NCI-H774 (cell line): ENCODE data around the gene RPS15A.
"Not testable (repeated sequence)": the region's sequence is repeated elsewhere in the genome, so short reads cannot be mapped to it uniquely, and the experiment has no call there.

Experiments used
- DNase-seq: peaks from one replicate; lab custom pipeline; 2025; lab: John Stamatoyannopoulos, UW

RPS15A gene

GRCh38 chr16:18797746-18798145 is 7.6 kb upstream of the RPS15A start:
- DNase-seq, result no peak

DNA sequence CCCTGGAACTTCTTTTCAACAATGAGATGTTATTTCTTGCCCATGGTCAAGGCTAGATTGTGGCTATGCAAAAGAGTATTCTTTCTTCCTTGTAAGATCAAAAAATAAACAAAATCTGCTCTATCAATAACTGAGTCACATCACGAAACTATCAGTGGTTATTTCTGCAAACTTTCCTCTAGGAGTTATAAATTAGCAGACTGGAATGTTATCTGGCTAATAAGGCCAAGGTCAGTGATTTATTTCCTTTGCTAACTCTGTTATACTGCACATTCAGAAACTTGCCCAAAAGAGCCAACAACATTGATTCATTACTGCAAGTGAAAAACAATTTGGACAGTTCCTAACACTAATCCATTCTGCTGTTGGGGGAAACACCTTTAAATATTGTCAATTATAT is 6.2 kb upstream of the RPS15A start:
- no peak for DNase-seq

- no peak for DNase-seq
These were observed 2.8 kb upstream of the RPS15A start for GRCh38 chr16:18792836-18793433.

GRCh38 chr16:18789515-18789849 is 652 bp downstream of the RPS15A start:
- no peak for DNase-seq

- no peak for DNase-seq
These were observed 1.2 kb downstream of the RPS15A start for GRCh38 chr16:18788828-18789514.

- DNase-seq, result no peak
These were observed 5.1 kb downstream of the RPS15A start for GRCh38 chr16:18784917-18785623.

GRCh38 chr16:18783430-18784341 is 6.4 kb downstream of the RPS15A start:
- DNase-seq, result no peak

GRCh38 chr16:18782697-18783429 is 7.3 kb downstream of the RPS15A start:
- no peak for DNase-seq

DNA sequence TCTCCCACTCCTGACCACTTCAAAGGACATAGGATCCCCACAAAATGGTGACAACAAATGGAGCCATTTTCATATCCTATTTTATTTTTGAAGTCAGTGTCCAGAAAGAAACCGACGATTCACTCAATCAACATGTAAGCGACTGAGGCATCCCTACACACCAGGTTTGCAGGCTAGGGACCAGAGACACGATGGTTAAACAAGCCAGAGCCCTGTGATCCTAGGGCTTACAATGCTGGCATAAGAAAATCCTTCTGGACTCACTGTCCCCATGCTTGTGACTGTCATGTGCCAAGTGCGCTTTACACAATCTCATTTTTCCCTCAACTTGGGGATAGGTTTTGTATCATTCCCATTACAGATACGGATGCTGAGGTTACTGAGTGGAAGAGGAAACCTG is 8.9 kb downstream of the RPS15A start:
- not testable (repeated sequence) for DNase-seq

- DNase-seq, result not testable (repeated sequence)
These were observed 9.6 kb downstream of the RPS15A start for GRCh38 chr16:18780460-18781026.

- DNase-seq, result not testable (repeated sequence)
These were observed 12.5 kb downstream of the RPS15A start for GRCh38 chr16:18777664-18778063.

DNA sequence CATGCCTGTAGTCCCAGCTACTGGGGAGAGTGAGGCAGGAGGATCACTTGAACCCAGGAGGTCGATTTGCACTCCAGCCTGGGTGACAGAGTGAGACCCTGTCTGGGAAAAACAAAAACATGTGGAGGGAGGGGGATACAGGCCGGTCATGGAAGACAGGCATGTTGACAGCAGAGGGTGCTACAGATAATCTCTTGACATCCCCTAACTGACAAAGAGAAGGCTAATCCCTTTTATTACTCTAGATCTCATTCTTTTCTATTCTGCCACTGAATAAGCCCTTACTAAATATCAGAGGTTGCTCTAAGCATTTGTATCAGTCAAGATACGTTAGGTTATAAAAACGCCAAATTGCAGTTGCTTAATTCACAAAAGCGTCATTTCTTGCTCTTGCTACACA is 13.8 kb downstream of the RPS15A start:
- not testable (repeated sequence) for DNase-seq

- not testable (repeated sequence) for DNase-seq
These were observed 15.5 kb downstream of the RPS15A start for GRCh38 chr16:18774651-18775050.

DNA sequence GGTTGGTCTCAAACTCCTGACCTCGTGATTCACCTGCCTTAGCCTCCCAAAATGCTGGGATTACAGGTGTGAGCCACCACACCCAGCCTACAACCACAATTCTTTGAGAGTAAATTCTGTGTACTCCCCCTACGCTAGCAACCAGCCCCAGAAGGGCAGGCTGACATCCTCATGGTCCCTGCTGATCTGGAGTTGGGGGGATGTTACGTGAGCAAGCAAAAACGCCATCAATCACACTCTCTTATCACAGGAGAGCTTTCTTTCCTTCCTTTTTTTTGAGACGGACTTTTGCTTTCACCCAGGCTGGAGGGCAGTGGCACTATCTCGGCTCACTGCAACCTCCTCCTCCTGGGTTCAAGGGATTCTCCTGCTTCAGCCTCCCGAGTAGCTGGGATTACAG is 18.0 kb downstream of the RPS15A start:
- not testable (repeated sequence) for DNase-seq

GRCh38 chr16:18770336-18770962 is 19.7 kb downstream of the RPS15A start:
- not testable (repeated sequence) for DNase-seq

DNA sequence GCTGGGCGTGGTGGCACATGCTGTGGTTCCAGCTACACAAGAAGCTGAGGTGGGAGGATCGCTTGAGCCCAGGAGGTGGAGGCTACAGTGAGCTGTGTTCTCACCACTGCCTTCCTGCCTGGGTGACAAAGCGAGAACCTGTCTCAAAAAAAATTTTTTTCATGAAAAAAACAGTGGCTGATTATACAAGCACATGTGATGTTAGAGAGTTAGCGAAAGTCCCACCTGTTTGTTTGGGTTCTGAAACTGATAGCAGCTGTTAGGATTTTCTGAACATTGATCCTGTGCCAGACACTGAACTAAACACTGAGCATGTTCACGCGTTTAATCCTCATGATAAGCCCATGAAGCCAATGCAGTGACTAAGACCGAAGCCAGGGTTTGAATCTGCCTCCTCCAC is 22.9 kb downstream of the RPS15A start:
- DNase-seq, result not testable (repeated sequence)

DNA sequence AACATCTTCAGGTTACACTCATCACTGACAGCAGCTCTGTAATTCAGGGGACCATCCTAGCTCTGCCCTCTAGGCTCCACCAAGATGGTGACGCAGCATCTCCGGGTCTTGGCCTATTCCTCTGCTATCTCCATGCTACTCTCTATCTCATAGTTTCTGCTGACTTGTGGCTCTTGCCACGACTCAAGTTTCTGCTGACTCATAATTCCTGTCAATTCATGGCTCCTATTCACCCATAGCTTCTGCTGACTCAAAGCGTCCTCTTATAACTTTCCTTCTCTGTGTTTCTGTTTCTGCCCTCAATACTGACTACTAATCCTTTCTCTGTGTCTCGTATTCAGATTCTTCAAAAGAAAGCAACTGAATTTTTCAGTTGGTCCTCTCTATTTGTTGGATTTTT is 27.4 kb downstream of the RPS15A start:
- not testable (repeated sequence) for DNase-seq

- not testable (repeated sequence) for DNase-seq
These were observed 30.3 kb downstream of the RPS15A start for GRCh38 chr16:18759598-18760520.

DNA sequence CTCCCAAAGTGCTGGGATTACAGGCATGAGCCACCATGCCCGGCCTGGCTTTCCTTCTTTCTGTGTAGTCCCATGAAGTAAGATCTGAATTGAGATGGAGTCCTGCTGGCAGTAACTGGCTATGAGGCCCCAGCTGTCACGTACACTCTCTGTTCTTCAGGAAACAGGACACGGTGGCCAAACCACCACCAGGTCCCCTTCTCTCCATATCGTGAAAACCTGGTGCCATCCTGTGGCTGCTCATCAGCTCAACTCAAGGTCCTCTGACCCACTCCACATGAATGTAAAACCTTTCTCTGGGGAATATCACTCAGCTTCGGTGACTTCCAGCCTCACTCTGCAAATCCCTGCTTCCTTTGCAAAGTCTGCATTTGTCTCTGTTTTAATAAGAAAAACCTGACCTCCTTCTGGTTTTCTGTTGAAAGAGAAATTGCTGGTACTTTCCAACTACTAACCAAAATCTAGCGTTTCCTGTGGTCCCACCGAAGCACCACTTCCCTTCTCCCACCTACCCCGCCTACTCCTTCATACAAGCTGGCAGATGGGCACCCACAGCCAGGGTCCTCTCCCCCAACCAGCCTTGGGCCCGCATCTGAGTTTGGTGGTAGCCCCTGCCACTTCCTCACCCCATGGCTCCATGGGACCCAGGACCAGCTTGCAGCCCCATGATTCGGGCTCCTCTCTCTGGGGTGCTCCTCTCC is 32.0 kb downstream of the RPS15A start:
- DNase-seq, result not testable (repeated sequence)
